Measurements from ENCODE around the gene ANKMY2. TPM values are rescaled to one million over a fixed set of nuclear protein-coding genes. Genes with fewer than 3 reads are reported as not detected.
"Not testable (repeated sequence)": the region's sequence is repeated elsewhere in the genome, so short reads cannot be mapped to it uniquely, and the experiment has no call there.

The ANKMY2 gene
- total and polyA plus RNA-seq, 4 donors = 9.4 to 22.5 (median 12.9) TPM

- Histone ChIP-seq H3K4me3 (ENCODE audit: low read length in 2 of 2) (no peak overlapping the region), H3K9me3 (ENCODE audit: control insufficient read depth, low read length) (no peaks in the 10 kb centered on the region), H3K36me3 (ENCODE audit: control insufficient read depth in 1 of 2, insufficient read depth in 2 of 2, low read length in 1 of 2) (no peaks in the 10 kb centered on the region), H3K27me3 (ENCODE audit: control insufficient read depth in 1 of 2, insufficient read depth in 2 of 2, low read length in 1 of 2) (no peaks in the 10 kb centered on the region), H3K4me1 (ENCODE audit: control insufficient read depth in 1 of 2, insufficient read depth in 2 of 2, low read length in 2 of 2) (no peaks in the 10 kb centered on the region), H3K27ac (ENCODE audit: low read depth in 1 of 2, low read length in 2 of 2) (no peak overlapping the region)
- ATAC-seq (ENCODE audit: low FRiP score) (peak; percentile 91), DNase-seq (peak in 1 of 2 donors; percentile 75)
- WGBS, 2 donors = 80 to 83% methylated on average over 11 of the region's 11 CpGs
- intact Hi-C loops (cut with DNase I) = no loop called here
Measured at GRCh38 chr7:16668049-16668858, 22.7 kb upstream of the ANKMY2 start.

- WGBS, 2 donors = 94 to 95% methylated on average over 3 of the region's 3 CpGs
- intact Hi-C loops (cut with DNase I) = no loop called here
- no peaks in the 10 kb centered on the region for H3K9me3 ChIP-seq (ENCODE audit: control insufficient read depth, low read length)
- H3K27me3 ChIP-seq (ENCODE audit: control insufficient read depth in 1 of 2, insufficient read depth in 2 of 2, low read length in 1 of 2) = no peaks in the 10 kb centered on the region
- no peak overlapping the region for H3K27ac ChIP-seq (ENCODE audit: low read depth in 1 of 2, low read length in 2 of 2)
- H3K36me3 ChIP-seq (ENCODE audit: control insufficient read depth in 1 of 2, insufficient read depth in 2 of 2, low read length in 1 of 2) = no peaks in the 10 kb centered on the region
- ATAC-seq (ENCODE audit: low FRiP score) (peak; percentile 75), DNase-seq (no peak)
- H3K4me3 ChIP-seq (ENCODE audit: low read length in 2 of 2) = no peak overlapping the region
- no peaks in the 10 kb centered on the region for H3K4me1 ChIP-seq (ENCODE audit: control insufficient read depth in 1 of 2, insufficient read depth in 2 of 2, low read length in 2 of 2)
Measured at GRCh38 chr7:16667355-16667754, 21.8 kb upstream of the ANKMY2 start.

GRCh38 chr7:16661924-16662323, 16.4 kb upstream of the ANKMY2 start:
- 47 to 83% methylated on average over 1 of the region's 1 CpG for WGBS, 2 donors
- Histone ChIP-seq H3K27ac (ENCODE audit: low read depth in 1 of 2, low read length in 2 of 2) (no peak overlapping the region), H3K36me3 (ENCODE audit: control insufficient read depth in 1 of 2, insufficient read depth in 2 of 2, low read length in 1 of 2) (no peaks in the 10 kb centered on the region), H3K9me3 (ENCODE audit: control insufficient read depth, low read length) (no peaks in the 10 kb centered on the region), H3K4me1 (ENCODE audit: control insufficient read depth in 1 of 2, insufficient read depth in 2 of 2, low read length in 2 of 2) (no peaks in the 10 kb centered on the region), H3K27me3 (ENCODE audit: control insufficient read depth in 1 of 2, insufficient read depth in 2 of 2, low read length in 1 of 2) (no peaks in the 10 kb centered on the region), H3K4me3 (ENCODE audit: low read length in 2 of 2) (no peak overlapping the region)
- intact Hi-C loops (cut with DNase I) = no loop called here
- ATAC-seq (ENCODE audit: low FRiP score) (peak; percentile 46), DNase-seq (no peak)

GRCh38 chr7:16660702-16661464, 15.3 kb upstream of the ANKMY2 start:
- Histone ChIP-seq H3K9me3 (ENCODE audit: control insufficient read depth, low read length) (no peaks in the 10 kb centered on the region), H3K27ac (ENCODE audit: low read depth in 1 of 2, low read length in 2 of 2) (no peak overlapping the region), H3K4me1 (ENCODE audit: control insufficient read depth in 1 of 2, insufficient read depth in 2 of 2, low read length in 2 of 2) (no peaks in the 10 kb centered on the region), H3K4me3 (ENCODE audit: low read length in 2 of 2) (no peak overlapping the region), H3K27me3 (ENCODE audit: control insufficient read depth in 1 of 2, insufficient read depth in 2 of 2, low read length in 1 of 2) (no peaks in the 10 kb centered on the region), H3K36me3 (ENCODE audit: control insufficient read depth in 1 of 2, insufficient read depth in 2 of 2, low read length in 1 of 2) (no peaks in the 10 kb centered on the region)
- intact Hi-C loops (cut with DNase I) = no loop called here
- 76 to 82% methylated on average over 5 of the region's 5 CpGs for WGBS, 2 donors
- ATAC-seq (ENCODE audit: low FRiP score) (no peak), DNase-seq (no peak)

GRCh38 chr7:16659854-16660497, 14.4 kb upstream of the ANKMY2 start:
- H3K4me1 ChIP-seq (ENCODE audit: control insufficient read depth in 1 of 2, insufficient read depth in 2 of 2, low read length in 2 of 2); ATAC-seq (ENCODE audit: low FRiP score); H3K27me3 ChIP-seq (ENCODE audit: control insufficient read depth in 1 of 2, insufficient read depth in 2 of 2, low read length in 1 of 2); H3K36me3 ChIP-seq (ENCODE audit: control insufficient read depth in 1 of 2, insufficient read depth in 2 of 2, low read length in 1 of 2); H3K4me3 ChIP-seq (ENCODE audit: low read length in 2 of 2); H3K9me3 ChIP-seq (ENCODE audit: control insufficient read depth, low read length); intact Hi-C loops (cut with DNase I); DNase-seq; H3K27ac ChIP-seq (ENCODE audit: low read depth in 1 of 2, low read length in 2 of 2): not testable (repeated sequence)
- WGBS, 2 donors = 86 to 93% methylated on average over 8 of the region's 8 CpGs

GRCh38 chr7:16657656-16658279, 12.2 kb upstream of the ANKMY2 start:
- Histone ChIP-seq H3K9me3 (ENCODE audit: control insufficient read depth, low read length) (no peaks in the 10 kb centered on the region), H3K36me3 (ENCODE audit: control insufficient read depth in 1 of 2, insufficient read depth in 2 of 2, low read length in 1 of 2) (no peaks in the 10 kb centered on the region), H3K4me3 (ENCODE audit: low read length in 2 of 2) (no peak overlapping the region), H3K4me1 (ENCODE audit: control insufficient read depth in 1 of 2, insufficient read depth in 2 of 2, low read length in 2 of 2) (no peaks in the 10 kb centered on the region), H3K27ac (ENCODE audit: low read depth in 1 of 2, low read length in 2 of 2) (no peak overlapping the region), H3K27me3 (ENCODE audit: control insufficient read depth in 1 of 2, insufficient read depth in 2 of 2, low read length in 1 of 2) (no peaks in the 10 kb centered on the region)
- intact Hi-C loops (cut with DNase I) = no loop called here
- 81 to 88% methylated on average over 4 of the region's 4 CpGs for WGBS, 2 donors
- ATAC-seq (ENCODE audit: low FRiP score) (no peak), DNase-seq (no peak)

GRCh38 chr7:16656141-16656540, 10.6 kb upstream of the ANKMY2 start:
- Histone ChIP-seq H3K4me3 (ENCODE audit: low read length in 2 of 2) (no peak overlapping the region), H3K27me3 (ENCODE audit: control insufficient read depth in 1 of 2, insufficient read depth in 2 of 2, low read length in 1 of 2) (no peaks in the 10 kb centered on the region), H3K27ac (ENCODE audit: low read depth in 1 of 2, low read length in 2 of 2) (no peak overlapping the region), H3K9me3 (ENCODE audit: control insufficient read depth, low read length) (no peaks in the 10 kb centered on the region), H3K36me3 (ENCODE audit: control insufficient read depth in 1 of 2, insufficient read depth in 2 of 2, low read length in 1 of 2) (no peaks in the 10 kb centered on the region), H3K4me1 (ENCODE audit: control insufficient read depth in 1 of 2, insufficient read depth in 2 of 2, low read length in 2 of 2) (no peaks in the 10 kb centered on the region)
- ATAC-seq (ENCODE audit: low FRiP score) (no peak), DNase-seq (no peak)
- intact Hi-C loops (cut with DNase I) = no loop called here
- 94 to 95% methylated on average over 1 of the region's 1 CpG for WGBS, 2 donors

- ATAC-seq (ENCODE audit: low FRiP score) (no peak), DNase-seq (no peak)
- no peaks in the 10 kb centered on the region for H3K27me3 ChIP-seq (ENCODE audit: control insufficient read depth in 1 of 2, insufficient read depth in 2 of 2, low read length in 1 of 2)
- H3K9me3 ChIP-seq (ENCODE audit: control insufficient read depth, low read length) = no peaks in the 10 kb centered on the region
- H3K36me3 ChIP-seq (ENCODE audit: control insufficient read depth in 1 of 2, insufficient read depth in 2 of 2, low read length in 1 of 2) = no peaks in the 10 kb centered on the region
- no peak overlapping the region for H3K4me3 ChIP-seq (ENCODE audit: low read length in 2 of 2)
- intact Hi-C loops (cut with DNase I) = no loop called here
- H3K27ac ChIP-seq (ENCODE audit: low read depth in 1 of 2, low read length in 2 of 2) = no peak overlapping the region
- no peaks in the 10 kb centered on the region for H3K4me1 ChIP-seq (ENCODE audit: control insufficient read depth in 1 of 2, insufficient read depth in 2 of 2, low read length in 2 of 2)
Measured at GRCh38 chr7:16655394-16655793, 9.8 kb upstream of the ANKMY2 start.
